WTC11 (cell line): Measurements from ENCODE around the gene TMEM236.

Source experiments
- ESRRA ChIP-seq: sonication (generic); formaldehyde crosslinking; IDR thresholded peaks from 2 replicates; pipeline ENCODE4 v1.8.1; 2022; ENCODE audit warnings: mild to moderate bottlenecking, missing genetic modification reagents, borderline replicate concordance
- GABPB1 ChIP-seq: sonication (generic); formaldehyde crosslinking; IDR thresholded peaks from 2 replicates; pipeline ENCODE4 v1.8.1; 2023; ENCODE audit warnings: mild to moderate bottlenecking, missing genetic modification reagents
- KAT7 ChIP-seq: sonication (generic); formaldehyde crosslinking; IDR thresholded peaks from 2 replicates; pipeline ENCODE4 v1.8.1; 2023; ENCODE audit warnings: missing genetic modification reagents, mild to moderate bottlenecking, borderline replicate concordance
- TF ChIP-seq, protein P1 (sequence below): fragments of 200-600 bp; IDR thresholded peaks from 2 replicates; pipeline ENCODE4 v1.8.0; 2022; ENCODE audit warnings: antibody characterized with exemption
- TF ChIP-seq, protein P2 (sequence below): sonication (generic); formaldehyde crosslinking; conservative IDR thresholded peaks from 2 replicates; pipeline ENCODE4 v1.8.1; 2022; ENCODE audit warnings: mild to moderate bottlenecking, missing genetic modification reagents
- TF ChIP-seq, protein P3 (sequence below): sonication (generic); formaldehyde crosslinking; IDR thresholded peaks from 2 replicates; pipeline ENCODE4 v1.8.0; 2023; ENCODE audit warnings: missing genetic modification reagents, mild to moderate bottlenecking, borderline replicate concordance
- TF ChIP-seq, protein P4 (sequence below): sonication (generic); formaldehyde crosslinking; IDR thresholded peaks from 2 replicates; pipeline ENCODE4 v1.8.1; 2023; ENCODE audit warnings: mild to moderate bottlenecking, missing genetic modification reagents, moderate library complexity

GRCh38 chr10:17751781-17752445, at the start of gene TMEM236:
- TF ChIP-seq, protein P1, sequence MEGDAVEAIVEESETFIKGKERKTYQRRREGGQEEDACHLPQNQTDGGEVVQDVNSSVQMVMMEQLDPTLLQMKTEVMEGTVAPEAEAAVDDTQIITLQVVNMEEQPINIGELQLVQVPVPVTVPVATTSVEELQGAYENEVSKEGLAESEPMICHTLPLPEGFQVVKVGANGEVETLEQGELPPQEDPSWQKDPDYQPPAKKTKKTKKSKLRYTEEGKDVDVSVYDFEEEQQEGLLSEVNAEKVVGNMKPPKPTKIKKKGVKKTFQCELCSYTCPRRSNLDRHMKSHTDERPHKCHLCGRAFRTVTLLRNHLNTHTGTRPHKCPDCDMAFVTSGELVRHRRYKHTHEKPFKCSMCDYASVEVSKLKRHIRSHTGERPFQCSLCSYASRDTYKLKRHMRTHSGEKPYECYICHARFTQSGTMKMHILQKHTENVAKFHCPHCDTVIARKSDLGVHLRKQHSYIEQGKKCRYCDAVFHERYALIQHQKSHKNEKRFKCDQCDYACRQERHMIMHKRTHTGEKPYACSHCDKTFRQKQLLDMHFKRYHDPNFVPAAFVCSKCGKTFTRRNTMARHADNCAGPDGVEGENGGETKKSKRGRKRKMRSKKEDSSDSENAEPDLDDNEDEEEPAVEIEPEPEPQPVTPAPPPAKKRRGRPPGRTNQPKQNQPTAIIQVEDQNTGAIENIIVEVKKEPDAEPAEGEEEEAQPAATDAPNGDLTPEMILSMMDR = no peak
- TF ChIP-seq ESRRA (CRISPR knock-in tag) (no peak), GABPB1 (CRISPR knock-in tag) (no peak), KAT7 (CRISPR knock-in tag) (no peak)
- TF ChIP-seq, protein P2, sequence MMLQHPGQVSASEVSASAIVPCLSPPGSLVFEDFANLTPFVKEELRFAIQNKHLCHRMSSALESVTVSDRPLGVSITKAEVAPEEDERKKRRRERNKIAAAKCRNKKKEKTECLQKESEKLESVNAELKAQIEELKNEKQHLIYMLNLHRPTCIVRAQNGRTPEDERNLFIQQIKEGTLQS (CRISPR knock-in tag) = no peak
- TF ChIP-seq, protein P3, sequence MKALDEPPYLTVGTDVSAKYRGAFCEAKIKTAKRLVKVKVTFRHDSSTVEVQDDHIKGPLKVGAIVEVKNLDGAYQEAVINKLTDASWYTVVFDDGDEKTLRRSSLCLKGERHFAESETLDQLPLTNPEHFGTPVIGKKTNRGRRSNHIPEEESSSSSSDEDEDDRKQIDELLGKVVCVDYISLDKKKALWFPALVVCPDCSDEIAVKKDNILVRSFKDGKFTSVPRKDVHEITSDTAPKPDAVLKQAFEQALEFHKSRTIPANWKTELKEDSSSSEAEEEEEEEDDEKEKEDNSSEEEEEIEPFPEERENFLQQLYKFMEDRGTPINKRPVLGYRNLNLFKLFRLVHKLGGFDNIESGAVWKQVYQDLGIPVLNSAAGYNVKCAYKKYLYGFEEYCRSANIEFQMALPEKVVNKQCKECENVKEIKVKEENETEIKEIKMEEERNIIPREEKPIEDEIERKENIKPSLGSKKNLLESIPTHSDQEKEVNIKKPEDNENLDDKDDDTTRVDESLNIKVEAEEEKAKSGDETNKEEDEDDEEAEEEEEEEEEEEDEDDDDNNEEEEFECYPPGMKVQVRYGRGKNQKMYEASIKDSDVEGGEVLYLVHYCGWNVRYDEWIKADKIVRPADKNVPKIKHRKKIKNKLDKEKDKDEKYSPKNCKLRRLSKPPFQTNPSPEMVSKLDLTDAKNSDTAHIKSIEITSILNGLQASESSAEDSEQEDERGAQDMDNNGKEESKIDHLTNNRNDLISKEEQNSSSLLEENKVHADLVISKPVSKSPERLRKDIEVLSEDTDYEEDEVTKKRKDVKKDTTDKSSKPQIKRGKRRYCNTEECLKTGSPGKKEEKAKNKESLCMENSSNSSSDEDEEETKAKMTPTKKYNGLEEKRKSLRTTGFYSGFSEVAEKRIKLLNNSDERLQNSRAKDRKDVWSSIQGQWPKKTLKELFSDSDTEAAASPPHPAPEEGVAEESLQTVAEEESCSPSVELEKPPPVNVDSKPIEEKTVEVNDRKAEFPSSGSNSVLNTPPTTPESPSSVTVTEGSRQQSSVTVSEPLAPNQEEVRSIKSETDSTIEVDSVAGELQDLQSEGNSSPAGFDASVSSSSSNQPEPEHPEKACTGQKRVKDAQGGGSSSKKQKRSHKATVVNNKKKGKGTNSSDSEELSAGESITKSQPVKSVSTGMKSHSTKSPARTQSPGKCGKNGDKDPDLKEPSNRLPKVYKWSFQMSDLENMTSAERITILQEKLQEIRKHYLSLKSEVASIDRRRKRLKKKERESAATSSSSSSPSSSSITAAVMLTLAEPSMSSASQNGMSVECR (CRISPR knock-in tag) = no peak
- TF ChIP-seq, protein P4, sequence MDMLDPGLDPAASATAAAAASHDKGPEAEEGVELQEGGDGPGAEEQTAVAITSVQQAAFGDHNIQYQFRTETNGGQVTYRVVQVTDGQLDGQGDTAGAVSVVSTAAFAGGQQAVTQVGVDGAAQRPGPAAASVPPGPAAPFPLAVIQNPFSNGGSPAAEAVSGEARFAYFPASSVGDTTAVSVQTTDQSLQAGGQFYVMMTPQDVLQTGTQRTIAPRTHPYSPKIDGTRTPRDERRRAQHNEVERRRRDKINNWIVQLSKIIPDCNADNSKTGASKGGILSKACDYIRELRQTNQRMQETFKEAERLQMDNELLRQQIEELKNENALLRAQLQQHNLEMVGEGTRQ = no peak
